ENCODE results near the gene HPRT1.

Gene HPRT1

DNA sequence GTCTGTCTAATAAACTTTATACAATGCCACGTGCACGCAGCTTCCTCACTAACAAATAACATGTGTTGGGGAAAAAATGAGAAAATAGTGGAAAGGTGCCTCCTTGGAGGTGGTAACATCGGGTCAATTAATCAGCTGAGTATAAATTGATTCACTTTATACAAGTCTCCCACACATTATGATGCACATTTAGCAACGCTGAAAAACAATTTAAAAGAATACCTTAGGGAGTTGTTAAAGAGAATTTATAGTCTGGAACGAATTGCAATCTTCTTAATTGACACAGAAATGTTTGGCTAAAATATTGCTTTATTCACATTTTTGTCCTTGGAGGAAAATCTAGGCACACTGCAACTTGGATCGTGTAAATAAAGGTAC, 84.2 kb downstream of the HPRT1 start:
- no peak for DNase-seq (ENCODE audit: low spot score)

DNA sequence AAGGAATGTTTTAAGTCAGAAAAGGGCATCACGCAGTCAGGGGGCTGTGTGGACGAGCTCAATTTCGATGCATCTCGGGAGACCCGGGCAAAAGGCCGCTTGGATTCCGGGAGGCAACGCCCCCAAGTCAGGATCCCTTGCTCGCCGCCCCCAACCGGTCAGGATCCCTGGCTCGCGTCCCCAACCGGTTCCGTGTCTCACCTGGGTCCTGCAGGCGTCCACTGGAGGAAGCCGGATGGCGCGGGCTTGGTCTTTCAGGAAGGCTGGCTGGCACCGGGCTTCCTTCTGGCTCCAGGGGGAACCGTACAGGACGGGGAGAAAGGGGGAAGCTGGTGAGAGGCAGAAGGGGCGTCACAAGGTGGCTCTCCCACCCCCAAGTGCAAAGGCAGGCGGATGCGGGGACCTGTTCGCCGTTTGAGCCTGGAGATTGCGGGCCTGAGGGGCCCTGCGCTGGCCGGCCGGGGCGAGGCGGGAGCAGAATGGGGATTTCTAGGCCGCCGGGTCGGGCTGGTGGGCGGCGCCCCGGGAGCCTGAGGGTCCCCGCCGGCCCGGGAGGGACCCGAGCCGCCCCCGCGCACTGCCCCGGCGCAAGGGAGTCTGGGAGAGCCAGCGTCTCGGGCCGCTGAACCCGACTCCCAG, 84.7 kb downstream of the HPRT1 start:
- DNase-seq (ENCODE audit: low spot score) = no peak

DNA sequence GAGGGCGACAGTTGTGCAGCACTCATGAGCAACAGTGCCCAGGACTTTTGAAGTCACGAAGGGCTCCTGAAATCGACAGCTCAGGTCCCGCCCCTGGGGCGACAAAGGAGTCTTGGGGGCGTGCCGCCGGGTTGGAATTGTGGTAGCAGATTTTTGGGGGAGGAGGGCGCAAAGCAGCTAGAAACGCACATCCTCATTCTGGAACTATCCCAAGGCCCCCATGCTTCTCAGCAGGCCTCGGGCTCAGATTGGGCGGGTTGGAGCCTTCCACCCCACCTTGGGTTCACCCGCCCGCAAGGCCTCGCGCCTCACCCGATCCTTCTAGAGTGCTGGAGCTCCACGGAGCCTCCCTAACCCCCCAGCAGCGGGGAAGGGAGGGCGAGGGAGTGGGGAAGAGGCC, 85.5 kb downstream of the HPRT1 start:
- DNase-seq (ENCODE audit: low spot score) = no peak

DNA sequence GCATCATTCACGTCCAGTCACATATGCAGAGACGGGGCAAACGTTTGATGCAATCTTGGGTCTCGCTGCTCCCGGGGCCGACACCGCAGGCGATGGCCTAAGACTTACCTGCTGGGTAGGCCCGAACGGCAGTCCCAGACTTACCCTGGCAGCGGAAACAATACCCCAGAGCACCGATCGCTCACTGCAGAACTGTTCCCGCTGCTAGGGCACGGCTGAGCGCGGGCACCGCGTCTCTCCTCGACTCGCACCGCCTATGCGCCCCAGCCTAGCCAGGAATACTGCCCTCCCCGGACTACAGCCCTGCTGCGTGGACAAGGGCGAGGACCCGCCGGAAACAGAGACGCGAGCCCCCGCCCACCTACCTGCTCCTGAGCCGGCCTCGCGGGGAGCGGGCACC, 86.2 kb downstream of the HPRT1 start:
- no peak for DNase-seq (ENCODE audit: low spot score)

DNA sequence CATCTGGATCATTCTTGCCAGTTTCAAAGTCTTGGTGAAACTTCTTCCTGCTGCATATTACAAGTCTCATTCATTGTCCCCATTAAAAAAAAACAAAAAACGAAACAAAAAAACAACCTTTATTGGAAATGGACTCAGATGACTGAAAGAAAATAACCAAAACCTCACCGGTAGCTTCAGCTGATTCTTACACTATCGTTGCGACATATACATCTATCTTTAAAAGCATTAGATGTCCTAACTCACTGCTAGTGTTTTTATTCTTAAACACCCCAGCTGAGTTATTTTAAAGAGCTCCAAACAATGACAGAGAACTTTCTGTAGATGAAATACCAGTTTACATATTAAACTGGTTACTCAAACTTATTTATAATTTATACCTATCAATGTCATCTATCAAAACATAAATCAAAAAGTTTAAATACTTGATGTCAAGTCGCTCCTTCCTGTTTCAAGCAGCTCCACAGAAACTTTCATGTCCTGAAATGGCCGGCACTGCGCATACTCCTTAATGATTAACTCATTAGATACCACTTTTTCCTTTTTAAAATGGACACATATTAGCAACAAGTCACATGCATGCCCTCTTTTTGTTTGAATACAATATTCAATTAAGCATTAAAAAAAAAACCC, 87.2 kb downstream of the HPRT1 start:
- no peak for DNase-seq (ENCODE audit: low spot score)

DNA sequence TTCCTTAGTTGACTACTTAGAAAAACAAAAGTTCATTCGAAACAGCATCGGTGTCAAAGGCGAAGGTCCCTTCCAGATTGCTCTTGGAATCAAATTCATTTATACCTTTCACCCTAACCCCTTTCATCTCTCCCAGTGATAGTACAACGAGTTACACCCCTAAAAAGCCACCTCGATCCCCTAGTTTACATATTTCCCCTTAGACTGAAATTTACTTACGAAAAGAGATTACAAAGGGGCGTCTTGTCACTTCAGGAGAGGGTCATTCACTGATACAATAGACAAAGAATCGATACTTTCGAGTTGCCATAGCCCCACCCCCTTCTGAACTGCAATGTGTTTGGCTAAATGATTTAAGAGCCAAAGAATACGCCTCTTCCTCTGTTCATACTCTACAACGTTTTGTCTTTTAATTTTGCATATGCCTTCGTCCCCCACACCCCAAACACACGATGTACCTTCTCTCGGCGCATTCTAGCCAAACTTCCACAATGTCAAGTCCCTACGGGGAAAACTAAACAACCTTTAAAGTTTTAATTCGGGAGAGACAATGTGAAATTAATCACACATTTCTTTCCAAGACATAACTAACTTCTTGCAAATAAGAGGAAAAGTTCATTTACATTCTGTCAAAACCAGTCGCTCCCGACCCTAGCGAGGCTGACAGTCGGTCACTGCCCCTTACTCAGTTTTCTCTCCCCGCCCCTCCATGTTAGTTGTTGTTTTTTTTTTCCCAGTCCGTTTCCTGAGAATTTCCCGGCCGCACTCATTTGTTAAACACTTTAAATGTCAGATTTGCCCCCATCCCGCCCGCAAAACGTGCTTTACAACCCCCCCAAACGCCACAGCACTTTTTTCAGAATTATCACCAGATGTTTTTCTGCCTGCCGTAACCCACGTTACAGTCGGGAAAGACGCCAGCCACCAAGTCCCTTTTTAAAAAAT, 88.6 kb downstream of the HPRT1 start:
- DNase-seq (ENCODE audit: low spot score) = no peak

All from globus pallidus (tissue), 1 donor.